Lower leg skin (tissue), 4 donors: ENCODE measurements around the gene OR6C76. TPM values are rescaled to one million over a fixed set of nuclear protein-coding genes. Genes with fewer than 3 reads are reported as not detected.
"Not testable (repeated sequence)": the region's sequence is repeated elsewhere in the genome, so short reads cannot be mapped to it uniquely, and the experiment has no call there.

Source experiments
- DNase-seq, 2 donors: peaks; one replicate each; pipeline ENCODE4 v3.0.0-alpha.2; 2019; ENCODE audit warnings: low spot score in 2 of 2
- H3K4me3 ChIP-seq: fragments of 200-600 bp; sonication (generic); 2 replicates; pipeline ENCODE4 v1.5.1; 2017; ENCODE audit warnings: mild to moderate bottlenecking, low read depth; ENCODE audit not compliant: poor library complexity, severe bottlenecking
- POLR2A ChIP-seq, 2 donors: fragments of 450-650 bp; IDR thresholded peaks; one replicate each; pipeline ENCODE4 v1.6.1; 2016 to 2017; ENCODE audit warnings: antibody characterized with exemption in 2 of 2, mild to moderate bottlenecking in 1 of 2, moderate library complexity in 1 of 2
- whole genome bisulfite sequencing, 2 donors: methylation state at CpG; one replicate each; pipeline ENCODE4 v1.1.5; 2018; 5-methylcytosine and 5-hydroxymethylcytosine counted together
- intact Hi-C: fragments of 100-400 bp; cut with DNase I; formaldehyde crosslinking; loops from one replicate; pipeline ENCODE4 v1.15.0; 2023; ENCODE audit warnings: low total_unique reads
- total RNA-seq, 4 donors: library from RNA; depleted of rRNA; stranded (reverse); fragments of >200 nt; gene quantifications; one replicate each; pipeline ENCODE4 v1.1.0, GENCODE V29; 2016
- TF ChIP-seq, protein P1 (sequence below), 3 donors: fragments of 450-650 bp; IDR thresholded peaks; one replicate each; pipeline ENCODE4 v1.5.1; 2016; ENCODE audit warnings: antibody characterized with exemption in 3 of 3, mild to moderate bottlenecking in 3 of 3, moderate library complexity in 2 of 3

The OR6C76 gene
- total RNA-seq, 4 donors from 2014 or later = not detected

DNA sequence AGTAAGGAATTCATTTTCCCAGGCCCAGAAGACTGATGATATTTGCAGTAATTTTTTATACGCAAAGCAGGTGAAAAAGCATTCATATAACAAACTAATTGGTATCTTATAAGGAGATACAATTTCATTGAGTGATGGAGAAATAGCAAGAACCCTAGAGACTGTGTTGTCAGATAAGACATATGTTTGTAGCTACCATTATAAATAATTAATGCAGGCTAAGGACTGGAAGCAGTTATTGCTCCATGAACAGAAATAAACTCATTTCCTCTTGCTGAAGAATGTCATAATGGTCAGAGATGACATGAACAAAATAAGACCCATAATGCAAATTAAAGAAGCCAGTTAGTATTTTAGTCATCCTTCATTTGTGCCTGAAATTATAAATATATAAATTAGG is 19.3 kb downstream of the OR6C76 start:
- 98% methylated on average over 1 of the region's 1 CpG for WGBS, 2 donors
- no peak overlapping the region for H3K4me3 ChIP-seq
- DNase-seq = no peak
- intact Hi-C loops = no loop called here
- TF ChIP-seq POLR2A (IDR thresholded peaks at IDR 0.05) = no peak
- TF ChIP-seq, protein P1, sequence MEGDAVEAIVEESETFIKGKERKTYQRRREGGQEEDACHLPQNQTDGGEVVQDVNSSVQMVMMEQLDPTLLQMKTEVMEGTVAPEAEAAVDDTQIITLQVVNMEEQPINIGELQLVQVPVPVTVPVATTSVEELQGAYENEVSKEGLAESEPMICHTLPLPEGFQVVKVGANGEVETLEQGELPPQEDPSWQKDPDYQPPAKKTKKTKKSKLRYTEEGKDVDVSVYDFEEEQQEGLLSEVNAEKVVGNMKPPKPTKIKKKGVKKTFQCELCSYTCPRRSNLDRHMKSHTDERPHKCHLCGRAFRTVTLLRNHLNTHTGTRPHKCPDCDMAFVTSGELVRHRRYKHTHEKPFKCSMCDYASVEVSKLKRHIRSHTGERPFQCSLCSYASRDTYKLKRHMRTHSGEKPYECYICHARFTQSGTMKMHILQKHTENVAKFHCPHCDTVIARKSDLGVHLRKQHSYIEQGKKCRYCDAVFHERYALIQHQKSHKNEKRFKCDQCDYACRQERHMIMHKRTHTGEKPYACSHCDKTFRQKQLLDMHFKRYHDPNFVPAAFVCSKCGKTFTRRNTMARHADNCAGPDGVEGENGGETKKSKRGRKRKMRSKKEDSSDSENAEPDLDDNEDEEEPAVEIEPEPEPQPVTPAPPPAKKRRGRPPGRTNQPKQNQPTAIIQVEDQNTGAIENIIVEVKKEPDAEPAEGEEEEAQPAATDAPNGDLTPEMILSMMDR (IDR thresholded peaks at IDR 0.05) = no peak

DNA sequence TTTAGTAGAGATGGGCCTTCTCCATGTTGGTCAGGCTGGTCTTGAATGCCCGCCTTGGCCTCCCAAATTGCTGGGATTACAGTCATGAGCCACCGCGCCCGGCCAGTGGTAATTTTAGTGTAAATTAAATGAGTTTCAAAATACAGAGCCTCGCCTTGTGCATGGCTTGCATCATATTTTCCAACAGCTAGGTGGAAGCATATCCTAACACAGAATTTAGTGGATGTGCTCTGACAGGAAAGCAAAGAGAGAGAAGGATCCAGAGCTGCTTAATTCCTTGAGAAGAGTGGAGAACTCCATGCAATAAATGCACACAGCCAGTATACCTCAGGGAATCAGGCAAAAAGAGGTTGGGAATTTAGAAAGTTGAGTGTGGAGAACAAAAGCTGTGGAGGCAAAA is 20.3 kb downstream of the OR6C76 start:
- WGBS, 2 donors = 90% methylated on average over 5 of the region's 5 CpGs
- TF ChIP-seq, protein P1 (IDR thresholded peaks at IDR 0.05) = no peak
- TF ChIP-seq POLR2A (IDR thresholded peaks at IDR 0.05) = no peak
- H3K4me3 ChIP-seq = no peak overlapping the region
- intact Hi-C loops = no loop called here
- DNase-seq = no peak

DNA sequence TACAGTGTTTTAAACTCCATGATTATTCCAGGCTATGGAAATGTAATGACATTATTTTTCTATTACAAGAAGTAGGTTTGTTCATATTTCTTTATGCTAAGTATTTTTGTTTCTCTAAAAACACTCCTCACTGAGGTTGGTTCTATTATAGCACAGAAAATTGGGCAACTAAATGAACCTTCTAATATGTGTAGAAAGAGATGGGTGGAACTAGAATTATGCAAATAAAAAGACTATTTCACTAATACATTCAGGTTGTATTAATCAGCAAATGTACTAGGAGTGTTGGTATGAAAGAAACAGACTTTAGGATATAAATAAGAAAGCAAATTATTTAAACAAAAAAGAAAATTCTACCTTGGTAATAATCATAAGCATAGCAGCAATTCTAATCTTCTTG is 22.8 kb downstream of the OR6C76 start:
- H3K4me3 ChIP-seq = no peak overlapping the region
- intact Hi-C loops = no loop called here
- TF ChIP-seq POLR2A (IDR thresholded peaks at IDR 0.05) = no peak
- TF ChIP-seq, protein P1 (IDR thresholded peaks at IDR 0.05) = no peak
- DNase-seq = no peak

DNA sequence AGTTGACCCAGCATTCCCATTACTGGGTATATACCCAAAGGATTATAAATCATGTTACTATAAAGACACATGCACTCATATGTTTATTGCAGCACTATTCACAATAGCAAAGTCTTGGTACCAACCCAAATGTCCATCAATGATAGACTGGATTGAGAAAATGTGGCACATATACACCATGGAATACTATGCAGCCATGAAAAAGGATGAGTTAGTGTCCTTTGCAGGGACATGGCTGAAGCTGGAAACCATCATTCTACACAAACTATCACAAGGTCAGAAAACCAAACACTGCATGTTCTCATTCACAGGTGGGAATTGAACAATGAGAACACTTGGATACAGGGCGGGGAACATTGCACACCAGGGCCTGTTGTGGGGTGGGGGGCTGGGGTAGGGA is 38.9 kb downstream of the OR6C76 start:
- WGBS, 2 donors = 92 to 95% methylated on average over 1 of the region's 1 CpG
- H3K4me3 ChIP-seq, DNase-seq, intact Hi-C loops: not testable (repeated sequence)

DNA sequence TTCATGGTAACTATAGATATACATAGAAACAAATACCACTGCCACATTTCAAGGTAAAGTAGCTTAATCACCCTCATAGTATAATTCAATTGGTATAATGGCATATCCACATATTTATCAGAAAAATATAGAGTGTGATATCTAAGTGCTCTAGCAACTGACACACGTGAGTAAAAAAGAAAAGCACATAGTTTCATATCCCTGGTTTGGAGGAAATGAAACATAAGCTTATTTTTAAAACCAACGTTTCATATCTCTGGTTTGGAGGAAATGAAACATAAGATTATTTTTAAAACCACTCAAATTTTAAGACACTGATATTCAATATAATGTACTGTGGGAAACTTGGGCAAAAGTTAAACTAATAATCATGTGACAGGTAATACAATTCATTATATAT is 41.8 kb downstream of the OR6C76 start:
- intact Hi-C loops = no loop called here

DNA sequence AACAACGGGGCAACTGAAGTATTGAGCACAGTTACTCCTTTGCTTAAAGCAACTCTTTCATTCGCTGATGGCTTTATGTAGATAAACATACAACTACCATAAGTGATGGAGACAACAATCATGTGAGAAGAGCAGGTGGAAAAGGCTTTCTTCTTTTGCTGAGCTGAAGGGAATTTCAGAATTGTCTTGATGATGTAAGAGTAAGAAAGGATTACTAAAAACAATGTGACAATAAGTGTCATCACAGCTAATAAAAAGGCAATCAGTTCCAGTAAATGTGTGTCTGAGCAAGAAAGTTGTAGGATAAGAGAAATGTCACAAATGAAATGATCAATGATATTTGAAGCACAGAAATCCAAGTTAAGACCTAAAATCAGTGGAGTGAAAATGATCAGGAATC is 43.2 kb downstream of the OR6C76 start:
- intact Hi-C loops = no loop called here
- no peak overlapping the region for H3K4me3 ChIP-seq
- no peak for DNase-seq
- TF ChIP-seq, protein P1 (IDR thresholded peaks at IDR 0.05) = no peak
- TF ChIP-seq POLR2A (IDR thresholded peaks at IDR 0.05) = no peak
- 71 to 72% methylated on average over 2 of the region's 2 CpGs for WGBS, 2 donors

More for the DNA sequence above, 41.8 kb downstream of the OR6C76 start:
- 37 to 43% methylated on average over 2 of the region's 2 CpGs for WGBS, 2 donors
- H3K4me3 ChIP-seq = no peak overlapping the region
- TF ChIP-seq POLR2A (IDR thresholded peaks at IDR 0.05) = no peak
- TF ChIP-seq, protein P1 (IDR thresholded peaks at IDR 0.05) = no peak
- DNase-seq = no peak
